Measurements from ENCODE around the gene THPO.
A peak's percentile ranks its signal among the peaks of the same experiment; 100 is the strongest.

The THPO gene

DNA sequence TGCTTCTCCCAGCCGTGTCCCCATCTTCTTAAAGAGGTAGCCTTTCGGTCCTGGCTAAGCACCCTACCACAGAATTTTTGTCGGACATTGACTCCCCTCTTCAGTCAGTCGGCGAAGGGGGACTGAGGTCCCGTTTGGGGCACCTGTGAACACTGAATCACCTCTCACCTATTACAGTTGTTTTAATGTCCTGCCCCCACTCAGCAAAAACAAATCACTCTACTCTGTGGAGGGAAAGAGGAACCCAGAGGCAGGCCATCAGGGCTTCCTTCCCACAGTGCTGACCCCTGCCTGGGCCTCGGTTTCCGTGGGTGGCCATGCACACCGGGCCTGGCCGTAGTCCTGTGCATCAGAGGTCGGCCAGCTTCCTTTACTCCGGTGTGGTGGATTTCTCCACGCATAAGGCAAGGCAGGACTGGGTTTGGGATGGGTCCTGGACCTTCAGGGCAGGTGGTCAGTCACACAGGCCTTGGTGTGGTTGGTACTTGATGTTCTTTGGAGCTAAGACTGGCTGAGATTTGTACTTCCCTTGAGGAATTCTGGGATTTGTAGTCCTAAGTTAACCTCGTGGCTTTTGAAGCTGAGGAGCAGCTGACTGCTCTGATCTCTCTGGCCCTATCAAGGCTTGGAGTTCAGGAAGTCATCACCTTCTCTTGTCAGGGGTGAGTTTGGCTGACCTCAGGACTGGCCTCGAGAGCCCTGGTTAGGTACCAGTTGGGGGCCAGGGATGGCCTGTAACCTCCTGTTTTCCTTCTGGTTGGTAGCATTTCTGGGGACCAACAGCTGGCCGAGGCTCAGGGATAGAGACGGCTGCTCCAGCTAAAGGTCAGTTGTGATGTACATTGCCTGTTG is 41.2 kb downstream of the THPO start:
- Histone ChIP-seq H3K36me3 (ENCODE audit: control insufficient read depth, insufficient read depth, low read length) (peaks cover 35% of the 10 kb centered on the region), H3K9ac (ENCODE audit: low read length) (peak overlapping the region; percentile 84), H3K27me3 (ENCODE audit: control insufficient read depth, insufficient read depth, low read length) (no peaks in the 10 kb centered on the region), H3K4me1 (ENCODE audit: control insufficient read depth, insufficient read depth, low read length) (peaks cover 25% of the 10 kb centered on the region), H3K9me3 (ENCODE audit: control insufficient read depth, insufficient read depth, low read depth, low read length) (no peaks in the 10 kb centered on the region), H3K27ac (ENCODE audit: low read depth, low read length) (peak overlapping the region; percentile 75; the same call in 1 of the 2 replicates), H3K4me3 (ENCODE audit: low read depth, low read length) (peak overlapping the region; percentile 88)

DNA sequence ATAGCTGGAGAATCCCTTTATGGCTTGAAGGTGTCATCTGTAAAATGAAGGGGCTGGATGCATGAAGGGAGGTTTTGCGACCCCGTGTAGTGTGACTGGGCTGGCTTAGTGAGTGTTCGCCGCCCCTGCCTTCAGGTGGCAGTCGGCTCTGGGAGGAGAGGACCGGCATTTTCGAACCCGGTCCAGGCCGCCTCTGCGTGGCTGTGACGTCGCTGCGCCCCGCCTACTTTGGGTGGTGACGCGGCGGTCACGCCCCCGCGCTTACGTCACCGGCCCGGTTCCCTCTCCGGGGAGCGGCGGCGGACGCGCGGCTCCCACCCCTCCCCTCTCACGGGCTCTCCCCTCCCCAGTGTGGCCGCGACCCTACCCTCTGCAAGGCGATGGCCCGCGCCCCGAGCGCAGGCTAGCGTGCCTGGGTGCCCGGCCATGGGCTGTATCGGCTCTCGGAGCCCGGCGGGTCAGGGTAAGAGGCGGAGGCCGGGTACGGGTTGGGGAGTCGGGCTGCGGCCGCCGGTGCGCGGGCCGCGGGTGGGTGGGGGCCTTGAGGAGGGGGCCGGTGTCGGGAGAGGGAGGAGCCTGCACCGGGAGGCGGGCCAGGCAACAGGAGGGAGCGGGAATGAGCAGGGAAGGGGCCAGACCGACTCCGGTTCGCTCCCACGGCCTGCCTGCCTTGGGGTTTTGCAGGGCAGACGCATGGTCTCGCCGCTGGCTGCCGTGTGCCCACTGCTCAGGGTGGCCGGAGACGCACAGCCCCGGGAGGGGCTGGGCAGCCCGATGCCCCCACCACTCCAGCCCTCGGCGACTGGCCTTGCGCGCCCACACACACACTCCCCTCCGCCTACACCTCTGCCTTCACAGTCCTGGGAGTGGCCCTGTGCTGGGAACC is 42.1 kb downstream of the THPO start:
- peak overlapping the region; percentile 88 for H3K4me3 ChIP-seq (ENCODE audit: low read depth, low read length)

DNA sequence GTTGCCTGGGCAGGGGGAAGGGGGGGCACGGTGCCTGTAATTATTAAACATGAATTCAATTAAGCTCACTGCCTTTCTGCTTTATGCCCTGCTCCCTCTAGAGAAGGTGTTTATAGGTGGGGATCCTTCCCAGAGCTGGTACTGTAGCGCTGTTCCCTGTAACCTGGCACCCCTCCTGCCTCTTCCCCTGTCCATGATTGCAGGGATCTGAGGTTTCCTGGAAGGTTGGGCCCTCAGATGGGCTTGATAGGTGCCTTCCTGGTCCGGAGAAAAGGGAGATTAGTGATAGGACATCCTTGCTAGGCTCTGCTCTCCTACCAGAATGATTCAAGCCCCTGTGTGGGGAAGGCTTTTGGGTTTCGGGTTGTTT is 42.7 kb downstream of the THPO start:
- Histone ChIP-seq H3K4me3 (ENCODE audit: low read depth, low read length) (peak overlapping the region; percentile 88), H3K9me3 (ENCODE audit: control insufficient read depth, insufficient read depth, low read depth, low read length) (no peaks in the 10 kb centered on the region), H3K4me1 (ENCODE audit: control insufficient read depth, insufficient read depth, low read length) (peaks cover 20% of the 10 kb centered on the region), H3K27ac (ENCODE audit: low read depth, low read length) (peak overlapping the region; percentile 14; the same call in 1 of the 2 replicates), H3K27me3 (ENCODE audit: control insufficient read depth, insufficient read depth, low read length) (no peaks in the 10 kb centered on the region), H3K36me3 (ENCODE audit: control insufficient read depth, insufficient read depth, low read length) (peaks cover 45% of the 10 kb centered on the region), H3K9ac (ENCODE audit: low read length) (peak overlapping the region; percentile 1)

More for the DNA sequence above, 42.1 kb downstream of the THPO start:
- Histone ChIP-seq H3K27me3 (ENCODE audit: control insufficient read depth, insufficient read depth, low read length) (no peaks in the 10 kb centered on the region), H3K36me3 (ENCODE audit: control insufficient read depth, insufficient read depth, low read length) (peaks cover 40% of the 10 kb centered on the region), H3K9ac (ENCODE audit: low read length) (peak overlapping the region; percentile 84), H3K4me1 (ENCODE audit: control insufficient read depth, insufficient read depth, low read length) (peaks cover 24% of the 10 kb centered on the region), H3K9me3 (ENCODE audit: control insufficient read depth, insufficient read depth, low read depth, low read length) (no peaks in the 10 kb centered on the region), H3K27ac (ENCODE audit: low read depth, low read length) (peak overlapping the region; percentile 75; the same call in 1 of the 2 replicates)

DNA sequence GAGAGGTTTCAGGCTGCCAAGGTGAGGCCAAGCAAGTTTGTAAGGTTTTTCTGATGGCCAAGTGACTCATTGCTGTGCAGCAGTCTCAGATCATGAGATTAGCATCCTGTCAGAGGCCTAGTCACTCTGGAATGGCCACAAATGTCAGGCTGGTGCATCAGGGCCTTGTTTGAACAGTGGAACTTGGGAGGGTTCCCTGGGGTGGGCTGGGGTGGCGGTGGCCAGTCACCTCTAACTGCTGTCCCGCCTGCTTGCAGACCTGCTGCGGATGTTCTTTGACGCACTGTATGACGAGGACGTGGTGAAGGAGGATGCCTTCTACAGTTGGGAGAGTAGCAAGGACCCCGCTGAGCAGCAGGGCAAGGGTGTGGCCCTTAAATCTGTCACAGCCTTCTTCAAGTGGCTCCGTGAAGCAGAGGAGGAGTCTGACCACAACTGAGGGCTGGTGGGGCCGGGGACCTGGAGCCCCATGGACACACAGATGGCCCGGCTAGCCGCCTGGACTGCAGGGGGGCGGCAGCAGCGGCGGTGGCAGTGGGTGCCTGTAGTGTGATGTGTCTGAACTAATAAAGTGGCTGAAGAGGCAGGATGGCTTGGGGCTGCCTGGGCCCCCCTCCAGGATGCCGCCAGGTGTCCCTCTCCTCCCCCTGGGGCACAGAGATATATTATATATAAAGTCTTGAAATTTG is 43.4 kb downstream of the THPO start:
- H3K4me3 ChIP-seq (ENCODE audit: low read depth, low read length) = no peak overlapping the region
- H3K4me1 ChIP-seq (ENCODE audit: control insufficient read depth, insufficient read depth, low read length) = peaks cover 20% of the 10 kb centered on the region
- H3K27me3 ChIP-seq (ENCODE audit: control insufficient read depth, insufficient read depth, low read length) = no peaks in the 10 kb centered on the region
- no peaks in the 10 kb centered on the region for H3K9me3 ChIP-seq (ENCODE audit: control insufficient read depth, insufficient read depth, low read depth, low read length)
- H3K36me3 ChIP-seq (ENCODE audit: control insufficient read depth, insufficient read depth, low read length) = peaks cover 51% of the 10 kb centered on the region
- no peak overlapping the region for H3K9ac ChIP-seq (ENCODE audit: low read length)
- H3K27ac ChIP-seq (ENCODE audit: low read depth, low read length) = no peak overlapping the region

DNA sequence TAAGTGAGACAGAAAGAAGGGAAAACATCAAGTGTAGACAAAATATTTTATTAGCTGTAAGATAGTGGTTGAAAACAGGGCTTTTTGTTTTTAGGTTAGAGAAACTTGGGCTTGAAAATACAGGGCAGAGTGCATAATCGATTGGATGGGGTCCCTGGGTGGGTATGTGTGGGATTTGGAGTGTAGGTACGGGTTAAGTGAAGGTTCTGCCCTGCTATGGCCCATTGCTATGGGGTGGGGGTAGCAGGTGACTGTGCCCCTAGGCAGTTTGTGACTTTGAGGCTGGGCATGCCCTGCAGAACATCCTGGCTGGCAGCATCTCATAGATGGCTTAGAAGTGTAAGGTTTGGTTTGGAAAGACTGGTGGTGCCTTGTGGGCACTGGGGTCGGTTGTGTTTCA is 44.3 kb downstream of the THPO start:
- Histone ChIP-seq H3K9ac (ENCODE audit: low read length) (no peak overlapping the region), H3K4me1 (ENCODE audit: control insufficient read depth, insufficient read depth, low read length) (peaks cover 15% of the 10 kb centered on the region), H3K36me3 (ENCODE audit: control insufficient read depth, insufficient read depth, low read length) (peaks cover 60% of the 10 kb centered on the region), H3K9me3 (ENCODE audit: control insufficient read depth, insufficient read depth, low read depth, low read length) (no peaks in the 10 kb centered on the region), H3K27me3 (ENCODE audit: control insufficient read depth, insufficient read depth, low read length) (no peaks in the 10 kb centered on the region), H3K27ac (ENCODE audit: low read depth, low read length) (no peak overlapping the region), H3K4me3 (ENCODE audit: low read depth, low read length) (no peak overlapping the region)

DNA sequence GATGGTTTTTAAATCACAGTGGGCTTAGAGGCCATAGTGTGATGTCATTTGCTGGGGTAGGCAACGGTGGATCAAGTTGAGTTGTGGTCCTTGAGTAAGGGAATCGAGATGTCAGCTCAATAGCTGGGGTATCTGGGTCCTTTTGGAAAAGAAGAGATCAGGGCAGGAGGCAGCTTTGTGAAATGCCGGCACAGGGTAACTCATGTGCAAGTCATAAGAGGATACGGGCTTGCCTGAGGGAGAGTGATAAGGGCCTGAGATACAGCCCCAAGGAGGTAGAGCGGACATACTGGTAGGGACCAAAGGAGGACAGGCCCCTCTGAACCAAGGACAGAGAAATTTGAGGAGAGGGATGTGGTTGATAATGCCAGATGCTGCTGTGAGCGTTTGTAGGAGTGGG is 44.8 kb downstream of the THPO start:
- Histone ChIP-seq H3K4me1 (ENCODE audit: control insufficient read depth, insufficient read depth, low read length) (peaks cover 11% of the 10 kb centered on the region), H3K27ac (ENCODE audit: low read depth, low read length) (no peak overlapping the region), H3K9ac (ENCODE audit: low read length) (no peak overlapping the region), H3K27me3 (ENCODE audit: control insufficient read depth, insufficient read depth, low read length) (no peaks in the 10 kb centered on the region), H3K4me3 (ENCODE audit: low read depth, low read length) (no peak overlapping the region), H3K9me3 (ENCODE audit: control insufficient read depth, insufficient read depth, low read depth, low read length) (no peaks in the 10 kb centered on the region), H3K36me3 (ENCODE audit: control insufficient read depth, insufficient read depth, low read length) (peaks cover 66% of the 10 kb centered on the region)

DNA sequence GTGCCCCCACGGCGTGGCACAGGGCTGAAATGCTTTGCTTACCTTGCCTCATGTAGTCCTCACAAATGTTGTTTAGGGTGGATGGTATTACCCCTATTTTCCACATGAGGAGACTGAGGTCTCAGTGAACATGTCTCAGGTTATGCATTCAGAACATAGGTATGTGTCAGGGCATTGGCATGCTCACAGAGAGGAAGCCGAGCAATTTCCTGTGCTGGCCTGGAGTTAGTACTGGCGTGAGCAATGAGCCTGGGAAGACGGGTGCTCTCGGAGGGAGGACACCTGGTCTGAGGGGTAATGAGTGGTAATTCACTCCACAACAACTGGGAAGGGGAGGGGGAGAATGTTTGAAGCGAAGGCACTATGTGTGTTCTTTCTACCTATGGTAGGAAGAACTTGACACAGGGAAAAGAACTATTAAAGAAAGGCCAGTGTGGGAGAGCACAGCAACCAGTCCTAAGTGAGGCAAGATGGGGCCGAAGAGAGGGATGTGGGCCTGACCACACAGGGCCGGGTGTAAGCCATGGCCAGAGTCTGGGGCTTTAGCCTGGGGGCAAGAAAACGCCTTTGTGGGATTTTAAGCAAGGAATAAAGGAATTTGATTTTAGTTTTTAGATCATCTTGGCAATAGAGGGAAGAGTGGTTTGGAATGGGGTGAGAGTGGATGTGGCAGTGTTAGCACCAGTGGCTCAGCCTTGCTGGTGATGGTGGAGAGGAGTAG is 45.5 kb downstream of the THPO start:
- H3K9me3 ChIP-seq (ENCODE audit: control insufficient read depth, insufficient read depth, low read depth, low read length) = no peaks in the 10 kb centered on the region
- H3K27me3 ChIP-seq (ENCODE audit: control insufficient read depth, insufficient read depth, low read length) = no peaks in the 10 kb centered on the region
- peaks cover 10% of the 10 kb centered on the region for H3K4me1 ChIP-seq (ENCODE audit: control insufficient read depth, insufficient read depth, low read length)
- no peak overlapping the region for H3K4me3 ChIP-seq (ENCODE audit: low read depth, low read length)
- H3K9ac ChIP-seq (ENCODE audit: low read length) = no peak overlapping the region
- H3K27ac ChIP-seq (ENCODE audit: low read depth, low read length) = no peak overlapping the region
- H3K36me3 ChIP-seq (ENCODE audit: control insufficient read depth, insufficient read depth, low read length) = peaks cover 72% of the 10 kb centered on the region

DNA sequence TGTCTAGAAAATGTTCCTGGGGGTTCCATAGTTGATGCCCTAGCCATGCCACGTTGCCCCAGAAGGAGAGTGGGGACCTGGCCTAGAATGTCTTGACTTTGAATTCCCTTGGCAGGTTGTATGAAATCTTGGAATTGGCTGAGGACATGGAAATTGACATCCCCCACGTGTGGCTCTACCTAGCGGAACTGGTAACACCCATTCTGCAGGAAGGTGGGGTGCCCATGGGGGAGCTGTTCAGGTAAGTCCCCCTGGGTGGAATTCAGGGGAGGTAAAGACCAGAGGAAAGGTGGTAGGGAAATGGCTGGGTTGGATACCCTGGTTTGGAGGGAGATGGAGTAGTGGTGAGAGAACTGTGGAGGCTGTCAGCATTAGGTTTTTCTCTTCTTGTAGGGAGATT is 49.5 kb downstream of the THPO start:
- Histone ChIP-seq H3K9me3 (ENCODE audit: control insufficient read depth, insufficient read depth, low read depth, low read length) (no peaks in the 10 kb centered on the region), H3K27ac (ENCODE audit: low read depth, low read length) (no peak overlapping the region), H3K27me3 (ENCODE audit: control insufficient read depth, insufficient read depth, low read length) (no peaks in the 10 kb centered on the region), H3K4me1 (ENCODE audit: control insufficient read depth, insufficient read depth, low read length) (no peaks in the 10 kb centered on the region), H3K36me3 (ENCODE audit: control insufficient read depth, insufficient read depth, low read length) (peaks cover 99% of the 10 kb centered on the region), H3K4me3 (ENCODE audit: low read depth, low read length) (no peak overlapping the region), H3K9ac (ENCODE audit: low read length) (no peak overlapping the region)

DNA sequence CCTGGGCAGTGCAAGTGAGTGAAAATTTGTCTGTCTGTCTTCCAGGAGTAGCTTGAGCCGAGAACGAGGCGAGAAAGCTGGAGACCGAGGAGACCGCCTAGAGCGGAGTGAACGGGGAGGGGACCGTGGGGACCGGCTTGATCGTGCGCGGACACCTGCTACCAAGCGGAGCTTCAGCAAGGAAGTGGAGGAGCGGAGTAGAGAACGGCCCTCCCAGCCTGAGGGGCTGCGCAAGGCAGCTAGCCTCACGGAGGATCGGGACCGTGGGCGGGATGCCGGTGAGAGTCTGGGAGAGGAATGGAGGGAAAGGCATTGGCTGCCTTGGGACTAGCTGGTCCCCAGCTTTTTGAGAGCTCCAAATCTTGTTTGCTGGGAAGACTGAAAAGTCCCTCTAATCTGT is 50.8 kb downstream of the THPO start:
- no peak overlapping the region for H3K9ac ChIP-seq (ENCODE audit: low read length)
- no peaks in the 10 kb centered on the region for H3K9me3 ChIP-seq (ENCODE audit: control insufficient read depth, insufficient read depth, low read depth, low read length)
- H3K27ac ChIP-seq (ENCODE audit: low read depth, low read length) = no peak overlapping the region

DNA sequence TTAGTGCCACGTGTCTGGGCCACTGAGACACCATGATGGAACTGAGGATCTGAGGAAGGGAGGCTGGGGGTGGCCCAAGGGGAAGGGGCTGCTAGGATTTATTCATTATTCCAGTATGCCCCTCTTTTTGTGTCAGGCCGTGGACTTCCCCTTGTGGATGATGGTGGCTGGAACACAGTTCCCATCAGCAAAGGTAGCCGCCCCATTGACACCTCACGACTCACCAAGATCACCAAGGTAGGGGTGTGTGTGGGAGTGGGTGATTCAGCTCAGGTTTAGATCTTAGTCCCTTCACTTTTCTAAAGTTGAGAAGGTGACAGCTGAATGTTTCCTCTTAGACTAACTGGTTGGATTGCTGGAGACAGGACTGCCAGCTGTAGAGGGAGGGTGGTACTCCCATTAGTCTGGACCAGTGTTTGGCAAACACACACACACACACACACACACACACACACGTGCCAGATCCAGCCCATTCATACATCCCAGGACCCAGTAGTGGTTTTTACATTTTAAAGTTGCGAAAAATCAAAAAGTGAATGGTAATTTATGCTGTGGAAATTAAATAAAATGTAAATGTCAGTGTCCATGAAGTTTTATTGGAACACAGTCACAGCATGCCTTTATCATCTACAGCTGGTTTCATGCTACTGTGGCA is 52.2 kb downstream of the THPO start:
- Histone ChIP-seq H3K9ac (ENCODE audit: low read length) (no peak overlapping the region), H3K27me3 (ENCODE audit: control insufficient read depth, insufficient read depth, low read length) (no peaks in the 10 kb centered on the region), H3K36me3 (ENCODE audit: control insufficient read depth, insufficient read depth, low read length) (peaks cover 99% of the 10 kb centered on the region), H3K4me1 (ENCODE audit: control insufficient read depth, insufficient read depth, low read length) (no peaks in the 10 kb centered on the region), H3K9me3 (ENCODE audit: control insufficient read depth, insufficient read depth, low read depth, low read length) (no peaks in the 10 kb centered on the region), H3K4me3 (ENCODE audit: low read depth, low read length) (no peak overlapping the region), H3K27ac (ENCODE audit: low read depth, low read length) (no peak overlapping the region)

More for the DNA sequence above, 50.8 kb downstream of the THPO start:
- Histone ChIP-seq H3K27me3 (ENCODE audit: control insufficient read depth, insufficient read depth, low read length) (no peaks in the 10 kb centered on the region), H3K36me3 (ENCODE audit: control insufficient read depth, insufficient read depth, low read length) (peaks cover 99% of the 10 kb centered on the region), H3K4me3 (ENCODE audit: low read depth, low read length) (no peak overlapping the region), H3K4me1 (ENCODE audit: control insufficient read depth, insufficient read depth, low read length) (no peaks in the 10 kb centered on the region)
